Chondrocyte (in vitro differentiated cells): Measurements from ENCODE around the gene MYOF. TPM values are rescaled to one million over a fixed set of nuclear protein-coding genes. Genes with fewer than 3 reads are reported as not detected.
A peak's percentile ranks its signal among the peaks of the same experiment; 100 is the strongest.

Experiments used
- DNase-seq: peaks from one replicate; pipeline ENCODE4 v3.0.0; 2021; ENCODE audit warnings: mixed read lengths, low spot score
- H3K27ac Mint-ChIP-seq: one replicate; pipeline ENCODE4 v1.8.0; 2021; ENCODE audit warnings: mild to moderate bottlenecking, moderate library complexity, mixed read lengths; ENCODE audit not compliant: unreplicated experiment
- H3K27me3 Mint-ChIP-seq: 2 replicates; pipeline ENCODE4 v1.8.0; 2021; ENCODE audit warnings: low read depth, mixed read lengths
- H3K36me3 Mint-ChIP-seq: 2 replicates; pipeline ENCODE4 v1.8.0; 2021; ENCODE audit warnings: low read depth, mixed read lengths
- H3K4me1 Mint-ChIP-seq: 2 replicates; pipeline ENCODE4 v1.8.0; 2021; ENCODE audit warnings: low read depth, mild to moderate bottlenecking, mixed read lengths
- H3K4me3 Mint-ChIP-seq: one replicate; pipeline ENCODE4 v1.8.0; 2021; ENCODE audit warnings: mild to moderate bottlenecking, moderate library complexity, mixed read lengths; ENCODE audit not compliant: unreplicated experiment
- H3K9me3 Mint-ChIP-seq: 2 replicates; pipeline ENCODE4 v1.8.0; 2021; ENCODE audit warnings: low read depth, mixed read lengths
- CTCF ChIP-seq: fragments of 200-600 bp; sonication (generic); IDR thresholded peaks from 2 replicates; pipeline ENCODE4 v1.5.0; 2021; ENCODE audit warnings: antibody characterized with exemption, mild to moderate bottlenecking, moderate library complexity
- total RNA-seq: library from RNA; stranded (reverse); gene quantifications from 3 replicates; pipeline ENCODE4 v1.2.1, GENCODE V29; 2021

The MYOF gene
- total RNA-seq, 1 donor from 2014 or later: 526 TPM

GRCh38 chr10:93416824-93417223 lies 65.3 kb downstream of the MYOF start:
- DNase-seq: no peak
- no peak overlapping the region for H3K4me3 Mint-ChIP-seq
- H3K9me3 Mint-ChIP-seq: no peaks in the 10 kb centered on the region
- H3K4me1 Mint-ChIP-seq: peaks cover 49% of the 10 kb centered on the region
- no peak for TF ChIP-seq CTCF
- peaks cover 45% of the 10 kb centered on the region for H3K36me3 Mint-ChIP-seq
- H3K27ac Mint-ChIP-seq: no peak overlapping the region
- no peaks in the 10 kb centered on the region for H3K27me3 Mint-ChIP-seq

- H3K4me3 Mint-ChIP-seq: no peak overlapping the region
- H3K4me1 Mint-ChIP-seq: peaks cover 38% of the 10 kb centered on the region
- peak overlapping the region; percentile 15 for H3K27ac Mint-ChIP-seq
- TF ChIP-seq CTCF: peak; percentile 63
- no peaks in the 10 kb centered on the region for H3K27me3 Mint-ChIP-seq
- no peak for DNase-seq
- peaks cover 46% of the 10 kb centered on the region for H3K36me3 Mint-ChIP-seq
- H3K9me3 Mint-ChIP-seq: no peaks in the 10 kb centered on the region
These were observed 66.4 kb downstream of the MYOF start for GRCh38 chr10:93415693-93416092.

- no peak for TF ChIP-seq CTCF
- H3K9me3 Mint-ChIP-seq: no peaks in the 10 kb centered on the region
- H3K4me1 Mint-ChIP-seq: peaks cover 21% of the 10 kb centered on the region
- no peaks in the 10 kb centered on the region for H3K27me3 Mint-ChIP-seq
- DNase-seq: no peak
- H3K36me3 Mint-ChIP-seq: peaks cover 53% of the 10 kb centered on the region
- no peak overlapping the region for H3K4me3 Mint-ChIP-seq
- H3K27ac Mint-ChIP-seq: peak overlapping the region; percentile 27
These were observed 68.9 kb downstream of the MYOF start for GRCh38 chr10:93413252-93413689.

GRCh38 chr10:93412801-93413200 lies 69.3 kb downstream of the MYOF start:
- H3K9me3 Mint-ChIP-seq: no peaks in the 10 kb centered on the region
- no peaks in the 10 kb centered on the region for H3K27me3 Mint-ChIP-seq
- DNase-seq: no peak
- H3K36me3 Mint-ChIP-seq: peaks cover 53% of the 10 kb centered on the region
- H3K4me1 Mint-ChIP-seq: peaks cover 18% of the 10 kb centered on the region
- H3K27ac Mint-ChIP-seq: no peak overlapping the region
- no peak overlapping the region for H3K4me3 Mint-ChIP-seq
- TF ChIP-seq CTCF: no peak

GRCh38 chr10:93410697-93411348 lies 71.3 kb downstream of the MYOF start:
- no peak for DNase-seq
- H3K4me3 Mint-ChIP-seq: no peak overlapping the region
- H3K27me3 Mint-ChIP-seq: no peaks in the 10 kb centered on the region
- TF ChIP-seq CTCF: no peak
- H3K9me3 Mint-ChIP-seq: no peaks in the 10 kb centered on the region
- H3K36me3 Mint-ChIP-seq: peaks cover 49% of the 10 kb centered on the region
- H3K4me1 Mint-ChIP-seq: peaks cover 18% of the 10 kb centered on the region
- peak overlapping the region; percentile 81 for H3K27ac Mint-ChIP-seq
